Measurements from ENCODE around the gene ATP2A2. TPM values are rescaled to one million over a fixed set of nuclear protein-coding genes. Genes with fewer than 3 reads are reported as not detected.
"Not testable (repeated sequence)": the region's sequence is repeated elsewhere in the genome, so short reads cannot be mapped to it uniquely, and the experiment has no call there.

The ATP2A2 gene
- total RNA-seq, 2 donors from 2014 or later = 52.7 to 61.6 TPM

DNA sequence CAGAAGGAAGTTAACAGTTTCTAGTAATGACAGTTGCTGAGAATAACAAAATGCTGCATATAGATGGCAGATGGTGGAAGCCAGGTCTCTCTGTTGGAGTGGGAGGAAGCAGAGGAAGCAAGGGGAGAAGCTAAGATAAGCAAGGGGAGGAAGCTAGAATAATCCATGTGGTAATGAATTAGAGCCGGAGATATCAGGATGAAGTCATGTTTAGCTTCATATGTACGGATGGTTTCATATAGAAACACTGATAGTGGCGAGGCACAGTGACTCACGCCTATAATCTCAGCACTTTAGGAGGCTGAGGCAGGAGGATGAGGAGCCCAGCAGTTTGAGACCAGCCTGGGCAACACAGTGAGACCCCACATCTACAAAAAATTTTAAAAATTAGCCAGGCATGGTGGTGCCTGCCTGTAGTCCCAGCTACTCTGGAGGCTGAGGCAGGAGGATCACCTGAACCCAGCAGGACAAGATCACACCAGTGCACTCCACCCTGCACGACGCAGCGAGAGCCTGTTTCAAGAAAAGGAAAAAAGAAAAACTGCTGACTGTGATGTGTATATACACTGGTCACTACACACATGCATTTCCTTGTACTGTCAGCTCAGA, 73.2 kb downstream of the ATP2A2 start:
- TF ChIP-seq CTCF (IDR thresholded peaks at IDR 0.05) (no peak), POLR2A (IDR thresholded peaks at IDR 0.05) (no peak)
- Histone ChIP-seq H3K36me3 (replicated peaks in 1 of 2; ENCODE audit: insufficient read depth in 1 of 2, low read depth in 2 of 2) (no peaks in the 10 kb centered on the region), H3K9me3 (no peaks in the 10 kb centered on the region), H3K4me3 (no peak overlapping the region), H3K27me3 (no peaks in the 10 kb centered on the region), H3K27ac (no peak overlapping the region), H3K4me1 (peaks cover 27% of the 10 kb centered on the region)
- DNase-seq (no peak), ATAC-seq (no peak)
- intact Hi-C loops (cut with DNase I) = no loop called here
- 52 to 61% methylated on average over 7 of the region's 7 CpGs for WGBS, 2 donors

DNA sequence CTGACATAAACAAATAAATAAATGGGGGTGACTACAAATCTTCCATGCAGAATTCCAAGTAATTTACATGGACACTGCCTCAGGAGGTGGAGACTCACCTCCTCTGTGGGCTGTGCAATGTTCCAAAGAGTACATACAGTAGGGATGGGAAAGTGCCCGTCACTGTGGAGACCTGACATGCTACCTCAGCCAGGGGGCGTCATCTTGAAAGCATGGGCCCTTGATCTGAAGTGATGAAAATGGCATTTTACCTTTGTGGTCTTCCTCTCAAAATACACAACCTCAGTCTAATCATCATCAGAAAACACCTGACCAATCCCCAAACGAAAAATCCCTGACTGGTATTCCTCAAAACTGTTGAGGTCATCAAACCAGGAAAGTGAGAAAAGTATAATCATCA, 74.0 kb downstream of the ATP2A2 start:
- Histone ChIP-seq H3K27ac (no peak overlapping the region), H3K4me3 (no peak overlapping the region), H3K27me3 (no peaks in the 10 kb centered on the region), H3K36me3 (replicated peaks in 1 of 2; ENCODE audit: insufficient read depth in 1 of 2, low read depth in 2 of 2) (no peaks in the 10 kb centered on the region), H3K9me3 (no peaks in the 10 kb centered on the region), H3K4me1 (peaks cover 27% of the 10 kb centered on the region)
- TF ChIP-seq CTCF (IDR thresholded peaks at IDR 0.05) (peak in 1 of 7 experiments; percentile 22), POLR2A (IDR thresholded peaks at IDR 0.05) (no peak)
- peak in 1 of 4 donors; percentile 29 for DNase-seq
- intact Hi-C loops (cut with DNase I) = no loop called here
- 16 to 33% methylated on average over 3 of the region's 3 CpGs for WGBS, 2 donors
- no peak for ATAC-seq

- H3K9me3 ChIP-seq; H3K36me3 ChIP-seq (replicated peaks in 1 of 2; ENCODE audit: insufficient read depth in 1 of 2, low read depth in 2 of 2); H3K27me3 ChIP-seq; H3K4me3 ChIP-seq; ATAC-seq; H3K27ac ChIP-seq; H3K4me1 ChIP-seq; intact Hi-C loops (cut with DNase I); DNase-seq: not testable (repeated sequence)
- TF ChIP-seq CTCF (IDR thresholded peaks at IDR 0.05) = peak in 2 of 7 experiments; percentile 8 to 15
- 80 to 84% methylated on average over 8 of the region's 8 CpGs for WGBS, 2 donors
Observed at GRCh38 chr12:110358384-110359097, 77.5 kb downstream of the ATP2A2 start.

- TF ChIP-seq CTCF (IDR thresholded peaks at IDR 0.05) (no peak), POLR2A (IDR thresholded peaks at IDR 0.05) (no peak)
- no peak overlapping the region for H3K4me3 ChIP-seq
- intact Hi-C loops (cut with DNase I) = no loop called here
- H3K36me3 ChIP-seq (replicated peaks in 1 of 2; ENCODE audit: insufficient read depth in 1 of 2, low read depth in 2 of 2) = no peaks in the 10 kb centered on the region
- no peaks in the 10 kb centered on the region for H3K9me3 ChIP-seq
- H3K27ac ChIP-seq = no peak overlapping the region
- ATAC-seq = no peak
- H3K4me1 ChIP-seq = no peaks in the 10 kb centered on the region
- H3K27me3 ChIP-seq = no peaks in the 10 kb centered on the region
- no peak for DNase-seq
- WGBS, 2 donors = 82 to 94% methylated on average over 1 of the region's 1 CpG
Observed at GRCh38 chr12:110361216-110361615, 80.2 kb downstream of the ATP2A2 start.

Measured in body of pancreas (tissue), 4 donors.